Breast epithelium (tissue), 4 donors: ENCODE results near the gene KCNH2. TPM values are rescaled to one million over a fixed set of nuclear protein-coding genes. Genes with fewer than 3 reads are reported as not detected.

ENCODE experiments used
- DNase-seq, 2 donors: peaks; one replicate each; pipeline ENCODE4 v3.0.0-alpha.2; 2019; ENCODE audit warnings: low spot score in 2 of 2
- H3K27ac ChIP-seq, 2 donors: fragments of 200-600 bp; sonication (generic) in 1 of 2; one replicate each; pipeline ENCODE4 v1.5.1; 2016 to 2019; ENCODE audit warnings: mild to moderate bottlenecking in 1 of 2
- H3K27me3 ChIP-seq, 2 donors: fragments of 200-600 bp; sonication (generic) in 1 of 2; one replicate each; pipeline versions ENCODE4 v1.5.1 to v1.6.0; 2017 to 2019; ENCODE audit warnings: control low read depth in 1 of 2, mild to moderate bottlenecking in 1 of 2
- H3K36me3 ChIP-seq: fragments of 200-600 bp; one replicate; pipeline ENCODE4 v1.5.1; 2019
- H3K4me1 ChIP-seq, 2 donors: fragments of 200-600 bp; sonication (generic); one replicate each; pipeline ENCODE4 v1.5.1; 2016 to 2019; ENCODE audit warnings: control low read depth in 1 of 2
- H3K4me3 ChIP-seq, 3 donors: fragments of 200-600 bp; sonication (generic); 1 replicate in 2 of 3; 2 replicates in 1 of 3; pipeline ENCODE4 v1.5.1; 2016 to 2019; ENCODE audit warnings: mild to moderate bottlenecking in 3 of 3, moderate library complexity in 2 of 3
- H3K9me3 ChIP-seq, 2 donors: fragments of 200-600 bp; sonication (generic) in 1 of 2; one replicate each; pipeline ENCODE4 v1.5.1; 2016 to 2019; ENCODE audit warnings: control low read depth in 1 of 2
- CTCF ChIP-seq, 3 donors: fragments of 450-650 bp; IDR thresholded peaks; one replicate each; pipeline ENCODE4 v1.5.1; 2016 to 2017; ENCODE audit warnings: antibody characterized with exemption in 3 of 3, mild to moderate bottlenecking in 3 of 3, moderate library complexity in 3 of 3
- POLR2A ChIP-seq: fragments of 450-650 bp; IDR thresholded peaks from one replicate; pipeline ENCODE4 v1.6.1; 2016; ENCODE audit warnings: antibody characterized with exemption, mild to moderate bottlenecking, moderate library complexity
- POLR2AphosphoS5 ChIP-seq, 3 donors: sonication (generic); formaldehyde crosslinking; IDR thresholded peaks; one replicate each; pipeline ENCODE4 v1.6.1; 2017; ENCODE audit warnings: antibody characterized with exemption in 3 of 3
- intact Hi-C: fragments of 100-400 bp; cut with DNase I; formaldehyde crosslinking; loops from one replicate; pipeline ENCODE4 v1.15.1; 2023; ENCODE audit warnings: low total_unique reads
- total RNA-seq, 3 donors: library from RNA; depleted of rRNA; stranded (reverse); fragments of >200 nt; gene quantifications; one replicate each; pipeline ENCODE4 v1.1.0, GENCODE V29; 2016

KCNH2 gene
- total RNA-seq, 3 donors from 2014 or later, result under 0.01 to 0.29 (median 0.16) TPM

- Histone ChIP-seq H3K9me3 (no peaks in the 10 kb centered on the region), H3K36me3 (no peaks in the 10 kb centered on the region), H3K27me3 (no peaks in the 10 kb centered on the region), H3K27ac (no peak overlapping the region), H3K4me1 (no peaks in the 10 kb centered on the region), H3K4me3 (no peak overlapping the region)
- intact Hi-C loops, result no loop called here
- no peak for DNase-seq
- no peak for TF ChIP-seq POLR2A
Observed at GRCh38 chr7:150931199-150931869, 46.8 kb downstream of the KCNH2 start.

GRCh38 chr7:150928541-150928940 is 49.6 kb downstream of the KCNH2 start:
- no peaks in the 10 kb centered on the region for H3K36me3 ChIP-seq
- no peak for DNase-seq
- no peaks in the 10 kb centered on the region for H3K27me3 ChIP-seq
- no peak overlapping the region for H3K27ac ChIP-seq
- H3K4me3 ChIP-seq, result no peak overlapping the region
- H3K4me1 ChIP-seq, result no peaks in the 10 kb centered on the region
- H3K9me3 ChIP-seq, result no peaks in the 10 kb centered on the region
- intact Hi-C loops, result no loop called here
- no peak for TF ChIP-seq POLR2AphosphoS5 (IDR thresholded peaks at IDR 0.05)
- no peak for TF ChIP-seq CTCF (IDR thresholded peaks at IDR 0.05)
- no peak for TF ChIP-seq POLR2A

GRCh38 chr7:150927956-150928344 is 50.2 kb downstream of the KCNH2 start:
- intact Hi-C loops, result no loop called here
- no peaks in the 10 kb centered on the region for H3K9me3 ChIP-seq

GRCh38 chr7:150927157-150927955 is 50.8 kb downstream of the KCNH2 start:
- no peak for DNase-seq
- Histone ChIP-seq H3K27ac (no peak overlapping the region), H3K9me3 (no peaks in the 10 kb centered on the region), H3K27me3 (no peaks in the 10 kb centered on the region), H3K36me3 (no peaks in the 10 kb centered on the region), H3K4me1 (no peaks in the 10 kb centered on the region), H3K4me3 (no peak overlapping the region)
- intact Hi-C loops, result no loop called here
- TF ChIP-seq POLR2AphosphoS5 (IDR thresholded peaks at IDR 0.05) (no peak), POLR2A (no peak), CTCF (IDR thresholded peaks at IDR 0.05) (no peak)

More at GRCh38 chr7:150927956-150928344, 50.2 kb downstream of the KCNH2 start:
- H3K27ac ChIP-seq, result no peak overlapping the region
- no peak overlapping the region for H3K4me3 ChIP-seq
- no peaks in the 10 kb centered on the region for H3K27me3 ChIP-seq
- TF ChIP-seq CTCF (IDR thresholded peaks at IDR 0.05), result no peak
- TF ChIP-seq POLR2AphosphoS5 (IDR thresholded peaks at IDR 0.05), result no peak
- TF ChIP-seq POLR2A, result no peak
- no peaks in the 10 kb centered on the region for H3K36me3 ChIP-seq
- H3K4me1 ChIP-seq, result no peaks in the 10 kb centered on the region
- no peak for DNase-seq

- intact Hi-C loops, result no loop called here
- H3K4me1 ChIP-seq, result no peaks in the 10 kb centered on the region
- H3K9me3 ChIP-seq, result no peaks in the 10 kb centered on the region
- no peak overlapping the region for H3K4me3 ChIP-seq
- TF ChIP-seq CTCF (IDR thresholded peaks at IDR 0.05) (no peak), POLR2A (no peak), POLR2AphosphoS5 (IDR thresholded peaks at IDR 0.05) (no peak)
- no peaks in the 10 kb centered on the region for H3K27me3 ChIP-seq
- H3K27ac ChIP-seq, result no peak overlapping the region
- DNase-seq, result no peak
- H3K36me3 ChIP-seq, result no peaks in the 10 kb centered on the region
Observed at GRCh38 chr7:150926066-150926465, 52.1 kb downstream of the KCNH2 start.
